ENCODE data around the gene ANO6.

The ANO6 gene

DNA sequence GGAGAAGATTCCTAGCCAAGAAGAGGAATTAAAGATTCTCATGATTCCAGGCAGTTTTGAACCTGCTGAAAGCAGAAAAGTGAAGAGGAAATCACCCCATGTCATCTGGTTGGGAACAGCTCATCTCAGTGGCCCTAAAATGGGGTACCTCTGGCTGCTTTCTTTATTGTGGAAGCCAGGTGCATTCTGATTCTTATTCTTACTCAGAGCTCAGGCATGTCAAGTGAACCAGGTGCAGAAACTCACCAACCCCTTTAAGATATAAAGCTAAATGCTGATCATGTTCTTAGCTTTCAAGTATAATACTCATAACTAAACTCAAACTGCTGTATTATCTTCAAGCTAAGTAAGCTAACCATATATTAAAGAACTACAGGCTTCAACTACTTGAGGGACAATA is 259.7 kb downstream of the ANO6 start:
- no peak for DNase-seq

DNA sequence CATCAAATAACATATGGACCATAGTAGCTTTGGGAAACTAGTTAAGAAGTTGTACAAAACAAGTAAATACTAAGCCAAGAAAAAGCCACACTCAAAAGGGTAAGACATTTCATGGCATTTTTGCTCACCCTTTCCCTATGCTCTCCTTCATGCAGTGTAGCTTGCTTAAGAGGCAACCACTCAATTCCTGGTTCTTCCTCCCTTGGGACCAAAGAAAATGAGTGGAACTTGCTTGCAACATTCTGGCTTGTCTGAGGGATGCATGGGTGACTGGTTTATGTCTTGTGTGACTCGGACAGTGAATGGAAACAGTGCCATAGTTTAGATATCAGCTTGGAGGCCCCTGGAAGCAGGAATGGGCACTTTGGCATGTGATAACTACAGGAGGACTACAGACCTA is 261.6 kb downstream of the ANO6 start:
- no peak for DNase-seq

DNA sequence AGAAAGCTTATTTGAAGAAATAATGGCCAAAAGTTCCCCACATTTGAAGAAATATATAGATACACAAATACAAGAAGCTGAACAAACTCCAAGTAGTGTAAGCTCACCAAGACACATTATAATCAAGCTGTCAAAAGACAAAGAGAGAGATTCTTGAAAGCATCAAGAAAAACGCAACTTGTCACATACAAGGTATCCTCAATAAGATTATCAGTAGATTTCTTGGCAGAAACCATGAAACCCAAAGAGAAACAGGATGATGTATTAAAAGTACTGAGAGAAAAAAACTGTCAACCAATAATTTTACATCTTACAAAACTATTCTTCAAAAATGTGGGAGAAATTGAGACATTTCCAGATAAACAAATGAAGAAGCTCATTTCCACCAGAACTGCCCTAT is 263.0 kb downstream of the ANO6 start:
- DNase-seq, result no peak

DNA sequence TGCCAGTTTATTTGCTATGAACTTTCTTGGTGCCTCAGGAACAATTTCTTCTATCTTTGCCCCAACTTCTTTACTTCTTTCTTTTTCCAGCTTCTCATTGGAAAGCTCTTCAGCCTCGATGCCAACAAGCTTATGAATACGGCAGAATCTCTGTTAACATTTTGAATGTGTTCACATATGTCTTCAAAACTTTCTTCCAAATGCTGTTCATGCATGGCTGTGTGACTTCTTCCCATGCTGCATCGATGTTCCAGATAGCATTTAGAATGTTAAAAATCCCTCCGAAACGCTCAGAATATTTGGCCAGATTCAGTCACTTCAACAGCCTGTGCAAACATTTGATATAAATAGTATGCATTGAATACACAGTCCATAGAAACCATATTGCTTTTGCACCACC is 265.9 kb downstream of the ANO6 start:
- DNase-seq, result no peak

DNA sequence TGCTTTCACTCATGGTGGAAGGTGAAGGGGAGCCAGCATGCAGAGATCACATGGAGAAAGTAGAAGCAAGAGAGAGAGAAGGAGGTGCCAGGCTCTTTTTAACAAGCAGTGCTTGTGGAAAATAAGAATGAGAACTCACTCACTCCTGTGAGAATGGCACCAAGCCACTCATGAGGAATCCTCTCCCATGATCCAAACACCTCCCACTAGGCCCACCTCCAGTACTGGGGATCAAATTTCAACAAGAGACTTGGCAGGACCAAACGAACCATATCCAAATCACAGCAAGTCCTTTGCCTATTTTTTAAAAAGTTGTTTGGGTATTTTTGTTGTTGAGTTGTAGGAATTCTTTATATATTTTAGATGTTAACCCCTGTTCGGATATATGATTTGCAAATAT is 267.7 kb downstream of the ANO6 start:
- no peak for DNase-seq
